IPS-NIHi7 (cell line): ENCODE results near the gene LKAAEAR1.
A peak's percentile ranks its signal among the peaks of the same experiment; 100 is the strongest.

ENCODE experiments used
- DNase-seq: peaks from one replicate; pipeline ENCODE4 v3.0.0; 2012; ENCODE audit warnings: mixed read lengths; ENCODE audit errors: extremely low spot score

Gene LKAAEAR1

GRCh38 chr20:64051561-64052325 is 32.5 kb downstream of the LKAAEAR1 start:
- no peak for DNase-seq

GRCh38 chr20:64051033-64051452 is 33.2 kb downstream of the LKAAEAR1 start:
- no peak for DNase-seq

GRCh38 chr20:64050261-64051032 is 33.8 kb downstream of the LKAAEAR1 start:
- no peak for DNase-seq

- no peak for DNase-seq
Observed at GRCh38 chr20:64049878-64050260, 34.3 kb downstream of the LKAAEAR1 start.

GRCh38 chr20:64049060-64049877 is 34.9 kb downstream of the LKAAEAR1 start, which contains the start of gene SOX18:
TSS of gene SOX18 (minus strand) at chr20:64049639. CDS start at chr20:64049516, 123 bp downstream.
- DNase-seq: no peak

DNA sequence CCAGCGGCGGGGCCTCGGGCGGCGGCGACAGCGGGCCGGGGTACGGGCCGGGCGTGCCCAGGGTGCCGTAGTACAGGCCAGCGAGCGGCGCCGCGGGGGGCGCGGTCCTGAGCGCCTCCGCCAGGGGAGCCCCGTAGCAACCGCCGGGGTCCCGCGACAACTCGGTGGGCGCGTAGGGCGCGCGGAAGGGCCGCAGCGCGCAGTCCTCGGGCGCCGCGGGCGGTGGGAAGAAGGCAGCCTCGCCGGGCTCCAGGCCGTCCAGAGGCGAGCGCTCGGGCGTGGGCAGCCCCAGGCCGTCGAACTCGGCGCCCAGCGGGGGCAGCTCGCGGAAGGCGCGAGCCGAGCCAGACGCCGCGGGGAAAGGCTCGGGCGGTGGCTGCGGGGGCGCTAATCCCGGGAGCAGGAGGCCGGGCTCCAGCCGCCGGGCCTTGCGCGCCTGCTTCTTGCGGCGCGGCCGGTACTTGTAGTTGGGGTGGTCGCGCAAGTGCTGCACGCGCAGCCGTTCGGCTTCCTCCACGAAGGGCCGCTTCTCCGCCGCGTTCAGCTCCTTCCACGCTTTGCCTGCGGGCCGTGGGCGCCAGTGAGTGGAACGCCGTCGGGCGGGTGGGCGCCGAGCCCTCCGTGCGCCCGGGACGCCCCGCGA is 35.7 kb downstream of the LKAAEAR1 start:
- no peak for DNase-seq

GRCh38 chr20:64047968-64048401 is 36.2 kb downstream of the LKAAEAR1 start:
- no peak for DNase-seq

GRCh38 chr20:64047046-64047389 is 37.2 kb downstream of the LKAAEAR1 start:
- DNase-seq: no peak

- no peak for DNase-seq
Observed at GRCh38 chr20:64045346-64046011, 38.7 kb downstream of the LKAAEAR1 start.

DNA sequence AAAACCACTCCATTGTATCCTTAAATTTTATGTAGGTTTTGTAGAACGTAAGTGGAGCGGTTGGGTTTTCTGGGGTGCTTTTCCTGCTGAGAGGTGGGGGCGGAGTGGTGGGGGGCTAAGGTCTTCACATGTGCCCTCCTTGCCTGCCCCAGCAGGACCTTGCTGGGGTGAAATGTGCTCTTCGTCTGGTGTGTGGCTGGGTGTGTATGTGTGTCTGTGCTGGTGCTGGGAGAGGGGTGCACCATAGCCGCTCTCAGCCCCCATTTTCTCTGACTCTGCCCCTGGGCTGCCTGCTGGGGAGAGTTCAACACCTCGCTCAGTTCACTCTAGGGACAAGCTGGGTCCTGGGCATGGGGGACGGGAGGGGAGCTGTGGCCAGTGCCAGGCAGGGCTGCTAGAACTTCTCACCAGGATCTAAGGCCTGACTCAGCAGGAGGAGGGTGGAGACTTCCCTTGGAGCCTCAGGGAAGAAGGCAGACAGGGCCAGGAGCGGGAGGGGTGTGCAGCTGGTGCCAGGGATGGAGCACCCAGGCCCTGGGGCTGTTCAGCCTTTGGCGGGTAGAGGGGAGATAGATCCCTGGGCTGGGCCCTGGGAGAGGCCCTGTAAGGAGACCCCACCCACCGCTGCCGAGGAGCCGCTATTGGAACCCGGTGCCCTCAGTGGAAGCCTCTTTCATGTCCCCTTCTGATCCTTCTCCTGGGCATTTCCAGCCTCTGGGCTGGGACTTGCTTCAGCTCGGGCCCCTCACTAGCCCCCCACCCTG is 39.5 kb downstream of the LKAAEAR1 start:
- DNase-seq: no peak

GRCh38 chr20:64043768-64044167 is 40.4 kb downstream of the LKAAEAR1 start:
- DNase-seq: no peak

DNA sequence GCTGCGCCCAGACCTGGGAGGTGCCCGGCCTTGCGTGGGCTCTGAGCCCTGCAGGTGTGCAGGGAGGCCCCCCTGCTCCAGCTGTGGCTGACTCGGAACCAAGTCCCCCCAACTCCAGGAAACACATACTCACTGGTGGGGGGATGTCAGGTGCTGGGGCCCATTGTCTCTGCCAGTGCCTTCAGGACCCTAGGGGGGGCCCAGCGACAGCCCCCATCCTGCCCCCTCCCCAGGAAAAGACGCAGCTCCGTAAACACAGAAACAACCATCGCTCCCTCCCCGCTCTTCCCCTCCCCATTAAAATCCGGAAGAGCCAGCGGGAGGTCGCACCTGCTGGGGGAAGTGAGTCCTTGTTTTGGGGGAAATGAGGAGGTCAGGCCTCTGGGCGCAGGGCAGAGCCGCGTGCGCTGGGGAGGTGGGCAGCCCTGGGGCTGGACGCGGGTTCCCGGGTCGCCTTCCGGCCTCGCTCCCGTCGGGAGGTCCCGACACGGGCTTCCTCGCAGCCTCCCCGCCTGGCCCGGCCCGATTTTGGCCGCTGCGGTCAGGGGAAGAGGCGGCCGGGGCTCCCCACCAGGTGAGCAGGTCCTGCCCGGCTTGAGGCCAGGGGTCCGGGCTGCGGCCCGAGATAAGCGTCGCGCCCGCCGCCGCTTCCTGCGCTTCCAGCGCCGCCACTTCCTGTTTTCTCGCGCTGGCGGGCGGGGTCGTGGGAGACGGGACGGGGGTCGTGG is 42.0 kb downstream of the LKAAEAR1 start:
- DNase-seq: no peak

DNA sequence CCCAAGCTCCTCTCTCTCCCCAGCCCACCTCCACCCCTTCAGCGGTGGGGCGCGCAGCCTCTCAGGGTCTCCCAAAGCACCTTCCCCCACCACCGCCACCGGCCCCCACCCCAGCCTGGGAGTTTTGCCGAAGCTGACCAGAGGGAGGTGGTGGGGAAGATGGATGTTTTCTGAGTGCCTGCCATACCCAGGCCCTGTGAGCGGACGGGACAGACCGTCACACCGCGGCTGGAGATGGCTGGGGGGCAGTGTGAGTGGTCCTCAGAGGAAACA is 42.5 kb downstream of the LKAAEAR1 start:
- no peak for DNase-seq

GRCh38 chr20:64041040-64041780 is 43.0 kb downstream of the LKAAEAR1 start:
- DNase-seq: no peak

GRCh38 chr20:64040231-64041039 is 43.8 kb downstream of the LKAAEAR1 start:
- no peak for DNase-seq

- no peak for DNase-seq
Observed at GRCh38 chr20:64039293-64040160, 44.7 kb downstream of the LKAAEAR1 start.

DNA sequence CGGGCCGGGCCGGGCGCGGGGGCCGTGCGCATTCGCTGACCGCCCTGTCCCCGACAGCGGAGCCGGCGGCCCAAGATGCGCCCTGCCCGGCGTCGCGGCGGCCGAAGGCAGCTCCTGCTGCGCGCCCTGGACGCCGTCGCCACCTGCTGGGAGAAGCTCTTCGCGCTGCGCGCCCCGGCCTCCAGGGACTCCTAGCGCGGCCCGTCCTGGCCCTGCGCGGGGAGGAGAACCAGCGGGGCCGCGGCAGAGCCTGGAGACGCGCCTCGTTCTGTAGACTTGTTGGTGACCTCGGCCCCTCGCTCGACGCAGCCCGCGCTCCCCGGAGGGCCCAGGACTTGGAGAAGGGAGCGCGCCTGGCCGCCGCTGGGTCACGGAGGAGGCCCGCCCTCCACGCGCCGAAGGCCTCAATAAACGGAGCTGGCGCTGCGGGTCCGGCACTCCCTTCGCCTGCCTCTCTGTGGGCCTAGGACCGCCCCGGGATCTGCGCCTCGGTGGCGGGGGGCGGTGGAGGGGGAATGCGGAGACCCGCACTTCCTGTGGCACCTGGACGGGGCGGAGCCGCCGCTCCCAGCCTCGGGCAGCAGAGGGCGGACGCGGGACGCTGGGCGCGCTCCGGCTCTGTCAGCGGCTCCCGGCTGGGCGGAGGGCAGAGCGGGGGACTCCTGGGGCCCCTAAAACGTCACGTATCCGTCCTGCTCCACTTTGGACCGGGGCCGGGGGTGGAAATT is 45.5 kb downstream of the LKAAEAR1 start:
- DNase-seq: peak; percentile 92
